PC-9 (cell line): Measurements from ENCODE around the gene CHMP4B. TPM values are rescaled to one million over a fixed set of nuclear protein-coding genes. Genes with fewer than 3 reads are reported as not detected.

ENCODE experiments used
- BruUV-seq: library from RNA; stranded (reverse); fragments of 400-500 nt; replicated peaks from 2 replicates; lab custom pipeline; 2021; lab: Mats Ljungman, UMichigan
- CTCF ChIA-PET: fragments of 300-600 bp; sonication (Branson Sonifier 250); formaldehyde crosslinking; loops from one replicate; lab custom pipeline; 2022; ENCODE audit warnings: antibody characterized with exemption; lab: Charles Lee
- POLR2A ChIA-PET: fragments of 300-600 bp; sonication (Branson Sonifier 250); formaldehyde crosslinking; loops from one replicate; lab custom pipeline; 2022; ENCODE audit warnings: antibody characterized with exemption; ENCODE audit not compliant: unreplicated experiment; lab: Charles Lee
- DNase-seq, 2 experiments: peaks; one replicate each; pipeline versions ENCODE4 v3.0.0 to v3.0.0-alpha.2; 2015 to 2022; ENCODE audit warnings: mixed read lengths in 1 of 2
- H2AFZ ChIP-seq: fragments of 200-600 bp; sonication (generic); 2 replicates; pipeline ENCODE4 v1.8.1; 2017; ENCODE audit warnings: antibody characterized with exemption
- H3F3A ChIP-seq: fragments of 200-600 bp; sonication (generic); 2 replicates; pipeline ENCODE4 v1.8.1; 2017; ENCODE audit warnings: antibody characterized with exemption, mild to moderate bottlenecking, low read depth; ENCODE audit not compliant: insufficient read depth
- H3K27ac ChIP-seq: fragments of 200-600 bp; sonication (generic); 2 replicates; pipeline ENCODE4 v1.6.1; 2016; ENCODE audit warnings: mixed run types
- H3K27me3 ChIP-seq: fragments of 200-600 bp; sonication (generic); 2 replicates; pipeline ENCODE4 v1.6.1; 2016; ENCODE audit warnings: low read depth, mixed run types; ENCODE audit not compliant: insufficient read depth
- H3K36me3 ChIP-seq: fragments of 200-600 bp; sonication (generic); 2 replicates; pipeline ENCODE4 v1.6.1; 2016; ENCODE audit warnings: low read depth, mixed run types
- H3K4me1 ChIP-seq: fragments of 200-600 bp; sonication (generic); replicated peaks from 2 replicates; pipeline ENCODE4 v1.6.1; 2016; ENCODE audit warnings: mixed run types; ENCODE audit not compliant: insufficient read depth
- H3K4me2 ChIP-seq: fragments of 200-600 bp; sonication (generic); 2 replicates; pipeline ENCODE4 v1.6.1; 2017; ENCODE audit warnings: mixed run types
- H3K4me3 ChIP-seq: fragments of 200-600 bp; sonication (generic); 2 replicates; pipeline ENCODE4 v1.6.1; 2016; ENCODE audit warnings: mixed run types
- H3K79me2 ChIP-seq: fragments of 200-600 bp; sonication (generic); 2 replicates; pipeline ENCODE4 v1.6.1; 2017; ENCODE audit warnings: low read depth, mixed run types
- H3K9me2 ChIP-seq: fragments of 200-600 bp; sonication (generic); 2 replicates; pipeline ENCODE4 v1.8.1; 2017; ENCODE audit warnings: mild to moderate bottlenecking; ENCODE audit not compliant: insufficient read depth
- H3K9me3 ChIP-seq: fragments of 200-600 bp; sonication (generic); 2 replicates; pipeline ENCODE4 v1.8.1; 2016; ENCODE audit warnings: low read depth; ENCODE audit not compliant: insufficient read depth
- H4K20me1 ChIP-seq: fragments of 200-600 bp; sonication (generic); 2 replicates; pipeline ENCODE4 v1.8.1; 2017; ENCODE audit not compliant: insufficient read depth
- EZH2 ChIP-seq: fragments of 200-600 bp; sonication (generic); IDR thresholded peaks from 2 replicates; pipeline ENCODE4 v1.8.0; 2017; ENCODE audit warnings: antibody characterized with exemption, low read depth
- intact Hi-C: fragments of 100-400 bp; cut with micrococcal nuclease; formaldehyde crosslinking; loops from one replicate; pipeline ENCODE4 v1.10.0; 2022; ENCODE audit not compliant: unreplicated experiment
- total RNA-seq: library from RNA; stranded (reverse); gene quantifications from 2 replicates; pipeline ENCODE4 v1.2.3, GENCODE V29; 2021
- TF ChIP-seq, protein P1 (sequence below): fragments of 200-600 bp; sonication (generic); conservative IDR thresholded peaks from 2 replicates; pipeline ENCODE4 v1.6.1; 2017; ENCODE audit warnings: mixed run types, antibody characterized with exemption, mild to moderate bottlenecking, moderate library complexity

The CHMP4B gene
- total RNA-seq, 1 experiment from 2014 or later, result 180 TPM

DNA sequence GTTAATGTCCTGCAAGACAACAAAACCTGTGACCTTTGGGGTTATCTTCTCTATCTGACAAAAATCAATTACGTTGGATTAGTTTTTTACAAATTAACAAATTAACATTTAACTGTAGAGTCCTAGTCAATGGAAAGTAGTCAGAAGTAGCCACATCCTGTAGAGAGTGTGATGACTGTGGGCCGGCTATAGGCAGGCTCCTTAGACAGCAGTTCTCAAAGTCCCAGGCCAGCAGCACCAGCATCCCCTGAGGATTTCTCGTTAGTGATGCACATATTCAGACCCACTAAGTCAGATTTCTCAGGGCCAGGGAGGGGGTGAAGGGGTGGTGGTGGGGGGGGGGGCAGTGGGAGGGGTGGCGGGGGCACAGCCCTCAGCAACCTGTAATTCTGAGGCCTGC lies 42.1 kb upstream of the CHMP4B start:
- no peaks in the 10 kb centered on the region for H3K4me1 ChIP-seq
- BruUV-seq, result no TSS peak
- CTCF ChIA-PET, result no interaction called here
- H3K36me3 ChIP-seq, result no peaks in the 10 kb centered on the region
- no peaks in the 10 kb centered on the region for H4K20me1 ChIP-seq
- no peak for TF ChIP-seq EZH2
- H3K4me2 ChIP-seq, result no peak overlapping the region
- DNase-seq, result no peak
- intact Hi-C loops, result no loop called here
- H3K9me3 ChIP-seq, result no peaks in the 10 kb centered on the region
- no peaks in the 10 kb centered on the region for H3K9me2 ChIP-seq
- POLR2A ChIA-PET, result no interaction called here
- H3K27me3 ChIP-seq, result no peaks in the 10 kb centered on the region
- peaks cover 5% of the 10 kb centered on the region; the same call in 1 of the 2 replicates for H3F3A ChIP-seq
- H3K79me2 ChIP-seq, result no peaks in the 10 kb centered on the region
- no peak overlapping the region for H3K4me3 ChIP-seq
- no peak overlapping the region for H2AFZ ChIP-seq
- H3K27ac ChIP-seq, result no peak overlapping the region

- no peak overlapping the region for H3K4me2 ChIP-seq
- H3K9me2 ChIP-seq, result no peaks in the 10 kb centered on the region
- H4K20me1 ChIP-seq, result no peaks in the 10 kb centered on the region
- ChIA-PET CTCF (interaction anchor here (0.6 kb wide), 1 partner anchor 15 kb away, joined by 6 read pairs; no protein-coding TSS in a partner anchor), POLR2A (no interaction called here)
- no peak overlapping the region for H2AFZ ChIP-seq
- no peak for DNase-seq
- no peaks in the 10 kb centered on the region for H3K36me3 ChIP-seq
- H3K27ac ChIP-seq, result no peak overlapping the region
- intact Hi-C loops, result no loop called here
- no peaks in the 10 kb centered on the region for H3K4me1 ChIP-seq
- BruUV-seq, result no TSS peak
- H3K9me3 ChIP-seq, result no peaks in the 10 kb centered on the region
- H3K27me3 ChIP-seq, result no peaks in the 10 kb centered on the region
- H3F3A ChIP-seq, result peaks cover 5% of the 10 kb centered on the region; the same call in 1 of the 2 replicates
- TF ChIP-seq, protein P1, sequence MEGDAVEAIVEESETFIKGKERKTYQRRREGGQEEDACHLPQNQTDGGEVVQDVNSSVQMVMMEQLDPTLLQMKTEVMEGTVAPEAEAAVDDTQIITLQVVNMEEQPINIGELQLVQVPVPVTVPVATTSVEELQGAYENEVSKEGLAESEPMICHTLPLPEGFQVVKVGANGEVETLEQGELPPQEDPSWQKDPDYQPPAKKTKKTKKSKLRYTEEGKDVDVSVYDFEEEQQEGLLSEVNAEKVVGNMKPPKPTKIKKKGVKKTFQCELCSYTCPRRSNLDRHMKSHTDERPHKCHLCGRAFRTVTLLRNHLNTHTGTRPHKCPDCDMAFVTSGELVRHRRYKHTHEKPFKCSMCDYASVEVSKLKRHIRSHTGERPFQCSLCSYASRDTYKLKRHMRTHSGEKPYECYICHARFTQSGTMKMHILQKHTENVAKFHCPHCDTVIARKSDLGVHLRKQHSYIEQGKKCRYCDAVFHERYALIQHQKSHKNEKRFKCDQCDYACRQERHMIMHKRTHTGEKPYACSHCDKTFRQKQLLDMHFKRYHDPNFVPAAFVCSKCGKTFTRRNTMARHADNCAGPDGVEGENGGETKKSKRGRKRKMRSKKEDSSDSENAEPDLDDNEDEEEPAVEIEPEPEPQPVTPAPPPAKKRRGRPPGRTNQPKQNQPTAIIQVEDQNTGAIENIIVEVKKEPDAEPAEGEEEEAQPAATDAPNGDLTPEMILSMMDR, result no peak
- no peak for TF ChIP-seq EZH2
- H3K4me3 ChIP-seq, result no peak overlapping the region
- no peaks in the 10 kb centered on the region for H3K79me2 ChIP-seq
These were observed 41.1 kb upstream of the CHMP4B start for GRCh38 chr20:33770005-33770404.

DNA sequence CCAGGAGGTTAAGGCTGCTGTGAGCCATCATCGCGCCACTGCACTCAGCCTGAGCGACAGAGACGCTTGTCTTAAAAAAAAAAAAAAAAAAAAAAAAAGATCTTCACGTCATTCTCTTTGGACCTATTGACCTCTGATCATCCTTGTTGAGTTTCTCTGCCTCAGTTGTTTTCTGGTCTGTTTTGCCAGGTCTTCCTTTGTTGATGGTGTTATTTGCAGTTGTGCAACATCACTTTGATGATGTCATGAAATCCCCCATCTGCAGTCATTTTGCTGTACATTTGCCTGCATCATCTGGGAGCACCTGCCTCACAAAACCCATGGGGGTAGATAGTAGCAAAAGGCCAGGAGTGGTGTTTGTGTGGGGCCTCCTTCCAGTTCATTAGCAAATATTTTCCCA lies 39.2 kb upstream of the CHMP4B start:
- Histone ChIP-seq H3K4me3 (no peak overlapping the region), H4K20me1 (no peaks in the 10 kb centered on the region), H2AFZ (no peak overlapping the region), H3K9me3 (no peaks in the 10 kb centered on the region), H3K4me1 (no peaks in the 10 kb centered on the region), H3K79me2 (no peaks in the 10 kb centered on the region), H3F3A (peaks cover 5% of the 10 kb centered on the region), H3K4me2 (no peak overlapping the region), H3K27me3 (no peaks in the 10 kb centered on the region), H3K9me2 (no peaks in the 10 kb centered on the region), H3K36me3 (no peaks in the 10 kb centered on the region), H3K27ac (no peak overlapping the region)
- ChIA-PET CTCF (no interaction called here), POLR2A (no interaction called here)
- intact Hi-C loops, result no loop called here
- no TSS peak for BruUV-seq
- no peak for DNase-seq
- no peak for TF ChIP-seq EZH2
- TF ChIP-seq, protein P1, result no peak

DNA sequence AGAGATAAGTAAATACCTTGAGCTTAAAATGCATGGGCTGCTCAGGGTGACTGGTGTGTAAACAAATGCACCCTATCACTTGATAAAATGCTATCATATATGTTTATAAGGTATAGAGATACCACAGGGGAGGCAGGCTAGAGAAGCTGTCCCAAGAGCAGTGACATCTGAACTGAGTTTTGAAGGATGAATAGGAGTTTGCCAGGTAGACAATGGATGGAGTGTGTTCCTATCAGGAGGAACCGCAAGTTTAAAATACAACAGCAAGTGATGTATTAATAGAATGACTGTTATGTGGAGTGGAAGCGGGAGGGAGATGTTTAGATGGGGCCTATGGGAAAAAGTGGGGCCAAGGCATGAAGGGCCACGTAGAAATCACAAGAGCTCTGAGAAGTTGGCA lies 38.7 kb upstream of the CHMP4B start:
- H4K20me1 ChIP-seq, result no peaks in the 10 kb centered on the region
- H3K9me3 ChIP-seq, result no peaks in the 10 kb centered on the region
- DNase-seq, result no peak
- H3K79me2 ChIP-seq, result no peaks in the 10 kb centered on the region
- no TSS peak for BruUV-seq
- intact Hi-C loops, result no loop called here
- no peak overlapping the region for H3K4me3 ChIP-seq
- H2AFZ ChIP-seq, result no peak overlapping the region
- no peaks in the 10 kb centered on the region for H3K36me3 ChIP-seq
- H3K27ac ChIP-seq, result no peak overlapping the region
- H3K4me2 ChIP-seq, result no peak overlapping the region
- POLR2A ChIA-PET, result no interaction called here
- H3K27me3 ChIP-seq, result no peaks in the 10 kb centered on the region
- peaks cover 2% of the 10 kb centered on the region for H3K4me1 ChIP-seq
- no peaks in the 10 kb centered on the region; the same call in 1 of the 2 replicates for H3K9me2 ChIP-seq
- TF ChIP-seq, protein P1, result no peak
- TF ChIP-seq EZH2, result no peak
- peaks cover 8% of the 10 kb centered on the region for H3F3A ChIP-seq
- CTCF ChIA-PET, result no interaction called here
